H9 (cell line): ENCODE data around the gene CST3. TPM values are rescaled to one million over a fixed set of nuclear protein-coding genes. Genes with fewer than 3 reads are reported as not detected.

Source experiments
- DNase-seq: peaks from one replicate; pipeline ENCODE4 v3.0.0-alpha.2; 2017
- H2AFZ ChIP-seq: one replicate; pipeline ENCODE4 v1.6.1; 2013; ENCODE audit warnings: mild to moderate bottlenecking, low read length, control low read depth, moderate library complexity
- H2AK5ac ChIP-seq: 2 replicates; pipeline ENCODE4 v1.6.1; 2013; ENCODE audit warnings: low read length, control low read depth, mixed read lengths; ENCODE audit not compliant: insufficient read length
- H2BK120ac ChIP-seq: one replicate; pipeline ENCODE4 v1.6.1; 2013; ENCODE audit warnings: low read depth, mild to moderate bottlenecking, low read length, control low read depth, inconsistent platforms; ENCODE audit not compliant: poor library complexity, severe bottlenecking
- H2BK12ac ChIP-seq: 2 replicates; pipeline ENCODE4 v1.6.1; 2013; ENCODE audit warnings: low read length, control low read depth, mixed read lengths, low read depth; ENCODE audit not compliant: insufficient read length
- H2BK15ac ChIP-seq: 2 replicates; pipeline ENCODE4 v1.6.1; 2013; ENCODE audit warnings: low read depth, low read length, control low read depth
- H2BK20ac ChIP-seq: one replicate; pipeline ENCODE4 v1.6.1; 2013; ENCODE audit warnings: low read depth, mild to moderate bottlenecking, low read length, control low read depth, inconsistent platforms; ENCODE audit not compliant: poor library complexity, severe bottlenecking
- H2BK5ac ChIP-seq: 2 replicates; pipeline ENCODE4 v1.6.1; 2013; ENCODE audit warnings: low read length, control low read depth, mixed read lengths; ENCODE audit not compliant: insufficient read length
- H3K14ac ChIP-seq: 2 replicates; pipeline ENCODE4 v1.6.1; 2013; ENCODE audit warnings: low read length, control low read depth; ENCODE audit not compliant: insufficient read depth
- H3K18ac ChIP-seq: 2 replicates; pipeline ENCODE4 v1.6.1; 2013; ENCODE audit warnings: low read depth, mild to moderate bottlenecking, mixed read lengths, low read length, control low read depth; ENCODE audit not compliant: insufficient read length
- H3K23ac ChIP-seq: 2 replicates; pipeline ENCODE4 v1.6.1; 2013; ENCODE audit warnings: low read length, control low read depth, mixed read lengths, low read depth; ENCODE audit not compliant: insufficient read length
- H3K23me2 ChIP-seq: 2 replicates; pipeline ENCODE4 v1.6.1; 2013; ENCODE audit warnings: low read depth, mild to moderate bottlenecking, mixed read lengths, low read length, control low read depth; ENCODE audit not compliant: insufficient read length, poor library complexity, severe bottlenecking
- H3K27ac ChIP-seq: 2 replicates; pipeline ENCODE4 v1.5.1; 2013; ENCODE audit warnings: low read length, control low read depth, mixed read lengths, low read depth; ENCODE audit not compliant: insufficient read length
- H3K27me3 ChIP-seq: 2 replicates; pipeline ENCODE4 v1.6.1; 2013; ENCODE audit warnings: low read length, control low read depth, inconsistent platforms; ENCODE audit not compliant: insufficient read depth
- H3K4ac ChIP-seq: 2 replicates; pipeline ENCODE4 v1.6.1; 2013; ENCODE audit warnings: low read depth, mild to moderate bottlenecking, control low read depth, inconsistent platforms, low read length, moderate library complexity
- H3K4me1 ChIP-seq: 2 replicates; pipeline ENCODE4 v1.6.1; 2013; ENCODE audit warnings: low read length, control low read depth, inconsistent platforms; ENCODE audit not compliant: insufficient read depth
- H3K4me2 ChIP-seq: 2 replicates; pipeline ENCODE4 v1.6.1; 2013; ENCODE audit warnings: low read length, control low read depth, mixed read lengths; ENCODE audit not compliant: insufficient read length, insufficient read depth
- H3K56ac ChIP-seq: 2 replicates; pipeline ENCODE4 v1.6.1; 2013; ENCODE audit warnings: low read depth, mild to moderate bottlenecking, mixed read lengths, low read length, control low read depth; ENCODE audit not compliant: insufficient read length
- H3K79me1 ChIP-seq: 2 replicates; pipeline ENCODE4 v1.6.1; 2013; ENCODE audit warnings: low read depth, mild to moderate bottlenecking, moderate library complexity, low read length, control low read depth, inconsistent platforms; ENCODE audit not compliant: insufficient read depth, poor library complexity, severe bottlenecking
- H3K79me2 ChIP-seq: 2 replicates; pipeline ENCODE4 v1.6.1; 2013; ENCODE audit warnings: low read length, control low read depth, inconsistent platforms; ENCODE audit not compliant: insufficient read depth
- H3K9ac ChIP-seq: 2 replicates; pipeline ENCODE4 v1.6.1; 2013; ENCODE audit warnings: low read length, control low read depth, mixed read lengths; ENCODE audit not compliant: insufficient read length; ENCODE audit errors: extremely low read depth
- H3K9me3 ChIP-seq: one replicate; pipeline ENCODE4 v1.6.1; 2013; ENCODE audit warnings: low read depth, low read length, inconsistent platforms; ENCODE audit not compliant: control insufficient read depth
- H3T11ph ChIP-seq: one replicate; pipeline ENCODE4 v1.6.1; 2013; ENCODE audit warnings: mild to moderate bottlenecking, low read length, control low read depth, inconsistent platforms
- H4K20me1 ChIP-seq: one replicate; pipeline ENCODE4 v1.6.1; 2013; ENCODE audit not compliant: control insufficient read depth, insufficient read length, insufficient read depth
- H4K5ac ChIP-seq: 2 replicates; pipeline ENCODE4 v1.6.1; 2013; ENCODE audit warnings: low read depth, mild to moderate bottlenecking, mixed read lengths, low read length, control low read depth; ENCODE audit not compliant: insufficient read length
- H4K8ac ChIP-seq: replicated peaks from 2 replicates; pipeline ENCODE4 v1.6.1; 2013; ENCODE audit warnings: low read length, control low read depth, mixed read lengths, low read depth; ENCODE audit not compliant: insufficient read length
- H4K91ac ChIP-seq: 2 replicates; pipeline ENCODE4 v1.6.1; 2013; ENCODE audit warnings: low read depth, mild to moderate bottlenecking, moderate library complexity, mixed read lengths, low read length, control low read depth; ENCODE audit not compliant: insufficient read length
- H3K27ac Mint-ChIP-seq, 3 experiments: 2 replicates in 2 of 3; 3 replicates in 1 of 3; pipeline ENCODE4 v1.8.0; 2020 to 2021; ENCODE audit warnings: mixed read lengths in 3 of 3, mild to moderate bottlenecking in 1 of 3, moderate library complexity in 1 of 3
- H3K27me3 Mint-ChIP-seq: 2 replicates; pipeline ENCODE4 v1.8.0; 2021; ENCODE audit warnings: low read depth, mild to moderate bottlenecking, moderate library complexity, mixed read lengths
- H3K36me3 Mint-ChIP-seq, 3 experiments: 2 replicates in 2 of 3; 3 replicates in 1 of 3; pipeline ENCODE4 v1.8.0; 2020 to 2021; ENCODE audit warnings: low read depth in 3 of 3, mixed read lengths in 3 of 3; ENCODE audit not compliant: insufficient read depth in 1 of 3
- H3K4me1 Mint-ChIP-seq, 2 experiments: 2 replicates each; pipeline ENCODE4 v1.8.0; 2020; ENCODE audit warnings: mixed read lengths in 2 of 2
- H3K4me3 Mint-ChIP-seq, 2 experiments: 2 replicates in 1 of 2; 3 replicates in 1 of 2; pipeline ENCODE4 v1.8.0; 2020 to 2021; ENCODE audit warnings: mild to moderate bottlenecking in 2 of 2, mixed read lengths in 2 of 2, moderate library complexity in 1 of 2
- H3K9me3 Mint-ChIP-seq, 2 experiments: 2 replicates in 1 of 2; 3 replicates in 1 of 2; pipeline ENCODE4 v1.8.0; 2020; ENCODE audit warnings: mild to moderate bottlenecking in 2 of 2, mixed read lengths in 2 of 2, moderate library complexity in 1 of 2
- WGBS: extraction: QIAGEN DNeasy Blood & Tissue Kit; methylation state at CpG from one replicate; pipeline ENCODE4 v1.1.7; 2013; ENCODE audit warnings: missing lambda C conversion rate, low lambda C conversion rate, mixed read lengths; ENCODE audit not compliant: insufficient read length; ENCODE audit errors: extremely low coverage; 5-methylcytosine and 5-hydroxymethylcytosine counted together
- total RNA-seq: library from RNA; stranded (reverse); gene quantifications from 2 replicates; pipeline ENCODE4 v1.2.1, GENCODE V29; 2021
- TF ChIP-seq, protein P1 (sequence below): fragments of 200-600 bp; sonication (generic); conservative IDR thresholded peaks from 3 replicates; pipeline ENCODE4 v1.8.0; 2021; ENCODE audit warnings: antibody characterized with exemption, mild to moderate bottlenecking

Gene CST3
- total RNA-seq, 1 experiment from 2014 or later: 77.2 TPM

GRCh38 chr20:23658989-23659609 lies 21.3 kb upstream of the CST3 start:
- Histone ChIP-seq H3K27me3 (no peaks in the 10 kb centered on the region), H3K56ac (no peak overlapping the region), H3K4ac (no peak overlapping the region), H3K4me1 (no peaks in the 10 kb centered on the region), H3K79me2 (no peaks in the 10 kb centered on the region), H2BK5ac (no peak overlapping the region), H2BK20ac (no peak overlapping the region), H3K27ac (no peak overlapping the region), H3K9me3 (no peaks in the 10 kb centered on the region), H2BK12ac (no peak overlapping the region), H2AFZ (no peak overlapping the region), H3K79me1 (no peaks in the 10 kb centered on the region), H4K5ac (no peak overlapping the region), H2BK15ac (no peak overlapping the region), H3K14ac (no peak overlapping the region), H4K91ac (no peak overlapping the region), H3K4me2 (no peak overlapping the region), H4K20me1 (no peaks in the 10 kb centered on the region), H3K9ac (no peak overlapping the region), H3K23me2 (no peaks in the 10 kb centered on the region), H4K8ac (no peak overlapping the region), H2BK120ac (no peak overlapping the region), H3T11ph (no peak overlapping the region), H3K18ac (no peak overlapping the region), H2AK5ac (no peak overlapping the region), H3K23ac (no peak overlapping the region)
- no peak for DNase-seq
- no CpG with 5 or more reads among the region's 8 CpGs for WGBS
- Mint-ChIP-seq H3K36me3 (no peaks in the 10 kb centered on the region), H3K27me3 (peaks cover 1% of the 10 kb centered on the region), H3K4me1 (peaks cover 0 to 10% of the 10 kb centered on the region in 2 experiments; a peak in 2 of 4 replicates), H3K27ac (no peak overlapping the region), H3K9me3 (no peaks in the 10 kb centered on the region), H3K4me3 (no peak overlapping the region)
- TF ChIP-seq, protein P1, sequence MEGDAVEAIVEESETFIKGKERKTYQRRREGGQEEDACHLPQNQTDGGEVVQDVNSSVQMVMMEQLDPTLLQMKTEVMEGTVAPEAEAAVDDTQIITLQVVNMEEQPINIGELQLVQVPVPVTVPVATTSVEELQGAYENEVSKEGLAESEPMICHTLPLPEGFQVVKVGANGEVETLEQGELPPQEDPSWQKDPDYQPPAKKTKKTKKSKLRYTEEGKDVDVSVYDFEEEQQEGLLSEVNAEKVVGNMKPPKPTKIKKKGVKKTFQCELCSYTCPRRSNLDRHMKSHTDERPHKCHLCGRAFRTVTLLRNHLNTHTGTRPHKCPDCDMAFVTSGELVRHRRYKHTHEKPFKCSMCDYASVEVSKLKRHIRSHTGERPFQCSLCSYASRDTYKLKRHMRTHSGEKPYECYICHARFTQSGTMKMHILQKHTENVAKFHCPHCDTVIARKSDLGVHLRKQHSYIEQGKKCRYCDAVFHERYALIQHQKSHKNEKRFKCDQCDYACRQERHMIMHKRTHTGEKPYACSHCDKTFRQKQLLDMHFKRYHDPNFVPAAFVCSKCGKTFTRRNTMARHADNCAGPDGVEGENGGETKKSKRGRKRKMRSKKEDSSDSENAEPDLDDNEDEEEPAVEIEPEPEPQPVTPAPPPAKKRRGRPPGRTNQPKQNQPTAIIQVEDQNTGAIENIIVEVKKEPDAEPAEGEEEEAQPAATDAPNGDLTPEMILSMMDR: no peak
